ENCODE data around the gene TRIM37.
"Not testable (repeated sequence)": the region's sequence is repeated elsewhere in the genome, so short reads cannot be mapped to it uniquely, and the experiment has no call there.

The TRIM37 gene

GRCh38 chr17:59111539-59111938 lies 4.9 kb upstream of the TRIM37 start:
- no peak for DNase-seq

DNA sequence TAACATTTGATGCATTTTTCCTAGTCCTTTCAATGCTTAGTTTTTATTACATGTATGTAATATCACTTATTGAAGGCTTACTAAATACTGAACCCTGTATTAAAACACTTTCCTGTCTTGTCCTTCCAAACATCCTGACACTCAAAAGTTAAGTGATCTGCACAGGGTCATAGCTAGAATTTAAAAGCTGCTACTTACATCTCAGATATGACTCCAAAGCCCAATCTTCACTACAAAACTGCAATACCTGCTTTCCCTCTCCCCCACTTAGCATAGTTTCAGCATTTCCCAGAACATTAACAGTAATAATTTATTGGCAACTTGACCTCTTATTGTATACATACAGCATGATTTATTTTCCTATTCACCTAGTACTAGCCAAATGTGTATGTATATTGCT lies 4.3 kb upstream of the TRIM37 start:
- no peak for DNase-seq

- no peak for DNase-seq
Measured at GRCh38 chr17:59108400-59109102, 1.9 kb upstream of the TRIM37 start.

DNA sequence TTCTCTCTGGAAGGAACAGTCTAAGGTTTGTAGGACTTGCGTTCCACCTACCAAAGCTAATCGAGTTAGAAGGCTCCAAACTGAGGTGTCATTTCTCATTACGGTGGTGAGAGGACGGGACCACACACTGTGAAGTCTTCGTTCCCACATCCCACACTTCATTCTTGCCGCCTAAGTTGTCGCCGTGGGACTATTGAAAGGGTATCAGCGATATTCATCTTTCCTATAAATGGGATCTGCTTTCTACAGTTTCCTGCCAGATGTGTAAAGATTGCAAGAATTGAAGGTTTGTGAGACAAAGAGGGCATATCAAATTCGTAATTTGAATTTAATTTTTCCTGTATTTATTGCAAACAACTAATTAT lies 608 bp upstream of the TRIM37 start:
- no peak for DNase-seq

DNA sequence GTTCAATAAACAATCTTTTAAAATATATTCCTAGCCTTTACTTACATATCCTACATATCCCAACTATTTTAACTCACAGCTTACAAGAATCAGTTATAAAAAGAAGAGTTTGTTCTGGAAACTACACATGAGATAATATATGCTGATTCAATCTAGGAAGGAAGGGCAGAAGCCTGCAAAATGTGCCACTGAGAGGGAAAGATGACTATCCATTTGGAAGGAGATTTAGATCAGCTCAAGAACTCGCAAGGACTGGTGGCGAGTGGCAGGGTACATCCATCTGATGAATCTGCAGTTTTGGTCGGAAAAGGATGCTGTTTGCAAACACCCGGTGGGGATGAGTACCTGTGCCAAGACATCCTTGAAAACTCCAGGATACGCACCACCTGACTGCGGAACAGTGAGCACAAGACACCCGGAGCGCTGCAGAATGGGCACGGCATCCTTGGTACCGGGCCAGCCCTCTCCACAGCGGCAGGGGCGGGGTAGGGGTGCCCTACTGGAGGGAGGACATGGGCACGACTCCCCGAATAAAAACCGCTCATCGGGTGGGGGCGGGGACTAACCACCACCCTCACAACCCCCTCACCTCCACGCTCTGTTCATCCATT lies 723 bp downstream of the TRIM37 start:
- no peak for DNase-seq

GRCh38 chr17:59101178-59101577 lies 5.5 kb downstream of the TRIM37 start:
- no peak for DNase-seq

GRCh38 chr17:59097876-59098275 lies 8.8 kb downstream of the TRIM37 start:
- no peak for DNase-seq

DNA sequence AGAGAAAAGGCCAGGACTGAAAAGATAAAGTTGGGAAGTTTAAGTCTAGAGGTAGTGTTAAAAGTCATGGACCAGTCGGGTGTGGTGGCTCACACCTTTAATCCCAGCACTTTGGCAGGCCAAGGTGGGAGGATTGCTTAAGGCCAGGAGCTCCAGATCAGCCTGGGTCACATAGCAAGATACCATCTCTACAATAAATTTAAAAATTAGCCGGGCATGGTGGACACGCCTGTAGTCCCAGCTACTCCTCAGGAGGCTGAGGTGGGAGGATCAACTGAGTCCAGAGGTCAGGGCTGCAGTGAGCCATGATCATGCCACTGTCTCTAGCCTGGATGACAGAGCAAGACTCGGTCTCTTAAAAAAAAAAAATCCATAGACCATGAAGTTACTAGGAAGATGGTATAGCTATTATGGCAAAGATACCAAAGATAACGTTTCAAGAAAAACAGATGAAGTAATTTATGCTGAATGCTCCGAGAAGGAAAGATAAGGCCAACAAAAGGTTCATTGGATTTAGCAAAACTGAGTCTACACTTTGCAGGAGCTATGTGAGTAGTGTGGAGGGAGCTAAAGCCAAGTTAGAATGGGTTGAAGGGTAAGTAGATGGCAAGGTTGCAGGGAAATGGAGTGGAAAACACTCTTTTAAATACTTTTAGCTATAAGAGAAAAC lies 11.7 kb downstream of the TRIM37 start:
- DNase-seq, result no peak

GRCh38 chr17:59093702-59094231 lies 12.9 kb downstream of the TRIM37 start:
- DNase-seq, result no peak

- no peak for DNase-seq
Measured at GRCh38 chr17:59093145-59093701, 13.5 kb downstream of the TRIM37 start.

GRCh38 chr17:59090593-59090992 lies 16.1 kb downstream of the TRIM37 start:
- not testable (repeated sequence) for DNase-seq

DNA sequence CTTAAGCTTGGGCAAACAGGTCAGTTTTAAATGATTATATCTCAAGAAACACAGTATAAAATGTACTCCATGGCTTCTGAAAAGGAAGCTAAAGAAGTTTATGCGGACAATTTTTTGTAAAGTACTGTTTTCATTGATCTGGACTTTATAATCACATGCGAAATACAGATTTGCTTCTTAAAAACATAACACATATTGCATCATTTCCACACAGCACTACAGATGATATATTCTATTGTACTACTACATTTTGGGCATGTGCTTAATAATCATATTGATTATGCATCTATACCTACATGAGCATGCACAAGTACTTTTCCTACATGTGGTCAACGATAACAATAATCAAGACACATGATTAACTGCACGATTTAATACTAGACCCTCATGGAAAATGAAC lies 22.5 kb downstream of the TRIM37 start:
- DNase-seq, result no peak

- DNase-seq, result no peak
Measured at GRCh38 chr17:59074494-59074893, 32.2 kb downstream of the TRIM37 start.

DNA sequence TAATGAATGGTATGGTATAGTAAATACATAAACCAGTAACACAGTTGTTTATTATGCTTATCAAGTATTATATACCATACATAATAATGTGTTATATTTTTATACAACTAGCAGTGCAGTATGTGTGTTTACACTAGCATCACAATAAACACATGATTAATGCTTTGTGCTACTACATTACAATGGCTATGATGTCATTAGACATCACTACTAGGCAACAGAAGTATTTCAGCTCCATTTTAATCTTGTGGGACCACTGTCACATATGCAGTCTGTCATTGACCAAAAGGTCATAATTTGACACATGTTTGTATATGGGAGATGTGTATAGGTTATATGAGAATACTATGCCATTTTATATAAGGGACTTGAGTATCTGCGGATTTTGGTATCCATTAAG lies 32.7 kb downstream of the TRIM37 start:
- no peak for DNase-seq

GRCh38 chr17:59069856-59070255 lies 36.8 kb downstream of the TRIM37 start:
- DNase-seq, result no peak

DNA sequence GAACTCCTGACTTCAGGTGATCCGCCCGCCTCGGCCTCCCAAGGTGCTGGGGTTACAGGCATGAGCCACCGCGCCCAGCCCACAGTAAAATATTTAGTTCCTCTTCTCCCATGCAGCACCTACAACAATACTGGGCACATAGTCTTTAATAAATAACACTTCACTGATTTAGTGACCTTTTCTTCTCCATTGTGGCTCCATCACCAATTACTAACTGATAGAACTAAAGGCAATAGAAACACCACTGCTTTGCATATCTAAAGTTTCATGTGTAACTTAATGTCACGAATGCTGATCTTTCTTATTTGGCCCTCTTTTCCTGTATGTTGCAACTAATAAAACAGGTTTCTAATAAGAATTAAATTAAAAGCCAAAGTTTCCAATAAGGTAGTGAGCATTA lies 38.9 kb downstream of the TRIM37 start:
- DNase-seq, result no peak

DNA sequence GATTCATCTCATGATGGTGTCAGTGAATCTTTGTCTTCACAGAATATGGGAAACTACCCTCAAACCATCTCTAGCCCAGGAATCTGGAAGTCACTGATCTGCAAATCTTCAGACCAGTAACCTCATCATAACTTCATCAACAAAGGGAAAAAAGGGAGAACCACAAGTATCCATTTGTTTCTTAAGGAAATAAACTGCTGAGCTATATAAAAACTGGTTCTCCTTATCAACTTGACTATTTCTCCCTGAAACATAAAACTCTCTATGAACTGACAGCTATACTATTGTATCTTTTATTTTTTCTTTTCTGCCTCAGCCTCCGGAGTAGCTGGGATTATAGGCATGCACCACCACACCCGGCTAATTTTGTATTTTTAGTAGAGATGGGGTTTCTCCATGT lies 39.3 kb downstream of the TRIM37 start:
- no peak for DNase-seq

- no peak for DNase-seq
Measured at GRCh38 chr17:59062509-59062908, 44.2 kb downstream of the TRIM37 start.

DNA sequence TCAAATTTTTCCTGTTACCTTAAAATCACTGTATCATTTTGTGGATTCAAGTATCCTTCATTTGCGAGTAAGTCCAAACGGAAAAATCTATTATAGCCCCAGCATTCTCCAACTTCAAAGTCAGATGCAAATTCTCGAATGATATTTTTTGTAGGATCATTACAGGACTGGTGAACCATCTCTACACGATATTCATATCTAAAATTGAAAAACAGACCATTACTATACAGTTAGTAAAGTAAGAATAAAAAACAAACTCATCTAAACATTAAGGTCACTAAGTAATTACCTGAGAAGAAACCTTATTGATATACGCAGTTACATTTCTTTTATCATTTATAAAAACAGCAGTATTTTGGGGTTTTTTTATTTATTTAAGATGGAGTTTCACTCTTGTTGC lies 49.8 kb downstream of the TRIM37 start:
- no peak for DNase-seq

GRCh38 chr17:59049798-59050197 lies 56.9 kb downstream of the TRIM37 start:
- DNase-seq, result no peak

DNA sequence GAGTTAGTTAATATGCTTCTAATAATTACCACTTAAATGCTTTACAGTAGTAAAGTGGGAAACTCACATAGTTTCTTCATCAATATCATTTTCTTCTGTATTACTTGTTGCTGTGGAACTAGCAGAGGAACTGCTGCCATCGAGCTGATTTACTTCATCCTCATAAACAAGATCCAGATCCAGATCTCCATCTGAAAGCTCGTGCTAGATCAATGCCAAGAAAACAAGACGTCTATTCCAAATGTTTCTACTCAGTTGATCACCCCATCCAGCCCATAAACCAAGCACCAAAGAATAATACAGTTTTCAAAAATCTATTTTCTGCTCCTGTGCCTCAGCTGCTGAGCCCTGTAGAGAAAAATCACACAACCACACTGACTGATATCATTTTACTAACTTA lies 59.1 kb downstream of the TRIM37 start:
- no peak for DNase-seq

GRCh38 chr17:59046192-59046591 lies 60.5 kb downstream of the TRIM37 start:
- DNase-seq, result no peak

GRCh38 chr17:59038734-59039133 lies 67.9 kb downstream of the TRIM37 start:
- DNase-seq, result no peak

DNA sequence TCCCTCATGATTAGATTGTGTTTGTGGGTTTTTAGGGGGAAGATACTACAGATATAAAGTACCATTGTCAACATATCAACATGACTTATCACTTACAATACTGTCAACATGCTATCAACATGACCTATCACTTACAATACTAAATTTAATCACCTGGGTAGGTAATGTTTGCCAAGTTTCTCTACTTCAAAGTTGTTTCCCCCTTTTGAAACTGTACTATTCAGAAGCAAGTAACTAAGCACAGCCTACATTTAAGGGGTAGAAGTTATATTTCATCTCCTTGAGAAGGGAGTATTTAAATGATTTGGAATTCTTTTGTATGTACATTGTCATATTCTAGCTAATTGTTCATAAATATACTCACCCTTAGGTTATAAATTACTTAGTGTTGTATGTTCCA lies 68.7 kb downstream of the TRIM37 start:
- no peak for DNase-seq

Data from NCI-H1930 (cell line).